Activated naive CD8-positive, alpha-beta T cell treated with anti-CD3 and anti-CD28 coated beads, Interleukin-2, amount 50 U/mL, for 16 hours (primary cell): Measurements from ENCODE around the gene RPL10.
A peak's percentile ranks its signal among the peaks of the same experiment; 100 is the strongest.
"Not testable (repeated sequence)": the region's sequence is repeated elsewhere in the genome, so short reads cannot be mapped to it uniquely, and the experiment has no call there.

Source experiments
- DNase-seq: peaks from one replicate; pipeline ENCODE4 v3.0.0-alpha.2; 2020; ENCODE audit warnings: low read depth, low spot score

Gene RPL10

GRCh38 chrX:154378059-154378798 is 19.9 kb upstream of the RPL10 start:
- no peak for DNase-seq

- peak; percentile 83 for DNase-seq
Measured at GRCh38 chrX:154378799-154379568, 19.2 kb upstream of the RPL10 start, which contains the start of gene EMD. Gene EMD, plus strand, starts transcription at chrX:154379295. Its CDS starts 190 bp downstream, at chrX:154379485.

- DNase-seq = no peak
Measured at GRCh38 chrX:154379569-154379951, 18.6 kb upstream of the RPL10 start.

GRCh38 chrX:154380153-154380552 is 18.0 kb upstream of the RPL10 start:
- no peak for DNase-seq

GRCh38 chrX:154380787-154381186 is 17.4 kb upstream of the RPL10 start:
- no peak for DNase-seq

- no peak for DNase-seq
Measured at GRCh38 chrX:154381271-154381670, 16.9 kb upstream of the RPL10 start.

GRCh38 chrX:154382483-154383069 is 15.6 kb upstream of the RPL10 start:
- no peak for DNase-seq

- DNase-seq = no peak
Measured at GRCh38 chrX:154383359-154384283, 14.6 kb upstream of the RPL10 start.

GRCh38 chrX:154384284-154384892 is 13.8 kb upstream of the RPL10 start:
- DNase-seq = no peak

- DNase-seq = not testable (repeated sequence)
Measured at GRCh38 chrX:154388094-154388493, 10.1 kb upstream of the RPL10 start.

GRCh38 chrX:154388649-154389048 is 9.5 kb upstream of the RPL10 start:
- not testable (repeated sequence) for DNase-seq

- not testable (repeated sequence) for DNase-seq
Measured at GRCh38 chrX:154389812-154390747, 8.1 kb upstream of the RPL10 start.

- not testable (repeated sequence) for DNase-seq
Measured at GRCh38 chrX:154396363-154396762, 1.8 kb upstream of the RPL10 start.

- DNase-seq = no peak
Measured at GRCh38 chrX:154396973-154397887, 947 bp upstream of the RPL10 start.

- peak; percentile 68 for DNase-seq
Measured at GRCh38 chrX:154398668-154399526, 720 bp downstream of the RPL10 start.

GRCh38 chrX:154399527-154400368 is 1.6 kb downstream of the RPL10 start:
- DNase-seq = no peak

- not testable (repeated sequence) for DNase-seq
Measured at GRCh38 chrX:154400369-154400817, 2.2 kb downstream of the RPL10 start.
